G401.6 (cell line): Measurements from ENCODE around the gene ABHD6.
"Not testable (repeated sequence)": the region's sequence is repeated elsewhere in the genome, so short reads cannot be mapped to it uniquely, and the experiment has no call there.

ENCODE experiments used
- FAIRE-seq: peaks from 2 replicates; lab custom pipeline; 2012; peaks lifted over from hg19 to GRCh38; lab: Jason Lieb, UNC

ABHD6 gene

GRCh38 chr3:58243976-58244585 is 6.5 kb downstream of the ABHD6 start:
- no peak for FAIRE-seq

- FAIRE-seq, result no peak
Measured at GRCh38 chr3:58246148-58247047, 8.8 kb downstream of the ABHD6 start.

- FAIRE-seq, result no peak
Measured at GRCh38 chr3:58249358-58250092, 11.9 kb downstream of the ABHD6 start.

GRCh38 chr3:58250093-58250707 is 12.6 kb downstream of the ABHD6 start:
- no peak for FAIRE-seq

- FAIRE-seq, result no peak
Measured at GRCh38 chr3:58251631-58252035, 14.0 kb downstream of the ABHD6 start.

GRCh38 chr3:58254144-58254543 is 16.6 kb downstream of the ABHD6 start:
- no peak for FAIRE-seq

- no peak for FAIRE-seq
Measured at GRCh38 chr3:58256061-58256460, 18.5 kb downstream of the ABHD6 start.

GRCh38 chr3:58256511-58256910 is 18.9 kb downstream of the ABHD6 start:
- no peak for FAIRE-seq

GRCh38 chr3:58258392-58259055 is 20.9 kb downstream of the ABHD6 start:
- no peak for FAIRE-seq

GRCh38 chr3:58260261-58260731 is 22.7 kb downstream of the ABHD6 start:
- FAIRE-seq, result no peak

GRCh38 chr3:58260733-58261132 is 23.1 kb downstream of the ABHD6 start:
- FAIRE-seq, result no peak

GRCh38 chr3:58261954-58262666 is 24.5 kb downstream of the ABHD6 start:
- FAIRE-seq, result no peak

GRCh38 chr3:58266577-58266976 is 29.0 kb downstream of the ABHD6 start:
- FAIRE-seq, result no peak

GRCh38 chr3:58267543-58267942 is 30.0 kb downstream of the ABHD6 start:
- not testable (repeated sequence) for FAIRE-seq

- no peak for FAIRE-seq
Measured at GRCh38 chr3:58269356-58269755, 31.8 kb downstream of the ABHD6 start.

- FAIRE-seq, result no peak
Measured at GRCh38 chr3:58270485-58270884, 32.9 kb downstream of the ABHD6 start.

GRCh38 chr3:58271901-58272501 is 34.4 kb downstream of the ABHD6 start:
- no peak for FAIRE-seq

- FAIRE-seq, result no peak
Measured at GRCh38 chr3:58272891-58273290, 35.3 kb downstream of the ABHD6 start.

- not testable (repeated sequence) for FAIRE-seq
Measured at GRCh38 chr3:58273362-58273761, 35.8 kb downstream of the ABHD6 start.

GRCh38 chr3:58274027-58274614 is 36.5 kb downstream of the ABHD6 start:
- no peak for FAIRE-seq
